Measurements from ENCODE around the gene ASIC2. TPM values are rescaled to one million over a fixed set of nuclear protein-coding genes. Genes with fewer than 3 reads are reported as not detected.

Gene ASIC2
- total and polyA plus RNA-seq, 9 of the 15 experiments (the other 6 are each of a cell fraction or from before 2014, with no cell fraction given) = not detected

DNA sequence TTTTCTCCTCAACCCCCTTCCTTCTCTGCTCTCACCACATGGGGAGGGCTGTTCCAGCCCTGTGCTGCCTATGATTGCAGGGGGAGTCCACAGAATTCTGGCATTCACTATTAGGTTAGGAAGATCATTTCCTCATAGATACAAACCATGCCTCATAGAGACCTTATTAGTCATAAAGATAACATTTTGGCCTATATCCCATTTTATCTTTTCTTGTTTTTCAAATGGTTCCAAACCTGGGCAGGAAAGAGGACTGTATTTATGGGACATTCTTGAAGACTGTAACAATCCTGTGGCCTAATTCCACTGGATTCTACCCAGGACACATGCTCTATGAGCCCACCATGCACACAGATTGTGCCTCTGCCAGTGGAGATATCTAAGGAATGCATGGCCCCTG, 51.7 kb downstream of the ASIC2 start:
- H2AFZ ChIP-seq (ENCODE audit: low read depth, low read length) = no peak overlapping the region
- H3K36me3 ChIP-seq (ENCODE audit: control insufficient read depth, insufficient read depth, low read length) = no peaks in the 10 kb centered on the region
- POLR2A ChIA-PET = interaction anchor here (1.6 kb wide), 1 partner anchor 9 kb away, joined by 5 read pairs; no protein-coding TSS in a partner anchor
- in situ Hi-C loops (cut with MboI) = no loop called here
- H3K9me1 ChIP-seq (ENCODE audit: control insufficient read depth, insufficient read depth, low read length) = no peaks in the 10 kb centered on the region
- DNase-seq (ENCODE audit: extremely low read depth in 1 of 4, low spot score in 3 of 4) = no peak
- no peaks in the 10 kb centered on the region for H4K20me1 ChIP-seq (replicated peaks; ENCODE audit: control insufficient read depth, insufficient read depth, low read length)
- no peak for FAIRE-seq
- H3K4me1 ChIP-seq (replicated peaks in 1 of 2; ENCODE audit: control insufficient read depth in 2 of 2, insufficient read depth in 2 of 2, low read length in 2 of 2) = no peaks in the 10 kb centered on the region
- no peak overlapping the region for H3K9ac ChIP-seq (ENCODE audit: insufficient read depth in 1 of 2, low read depth in 2 of 2, low read length in 2 of 2)
- TF ChIP-seq CREB1 (IDR thresholded peaks at IDR 0.05) = no peak
- TF ChIP-seq CREB1 (CRISPR knock-in tag; IDR thresholded peaks at IDR 0.05) = no peak
- TF ChIP-seq, protein P1, sequence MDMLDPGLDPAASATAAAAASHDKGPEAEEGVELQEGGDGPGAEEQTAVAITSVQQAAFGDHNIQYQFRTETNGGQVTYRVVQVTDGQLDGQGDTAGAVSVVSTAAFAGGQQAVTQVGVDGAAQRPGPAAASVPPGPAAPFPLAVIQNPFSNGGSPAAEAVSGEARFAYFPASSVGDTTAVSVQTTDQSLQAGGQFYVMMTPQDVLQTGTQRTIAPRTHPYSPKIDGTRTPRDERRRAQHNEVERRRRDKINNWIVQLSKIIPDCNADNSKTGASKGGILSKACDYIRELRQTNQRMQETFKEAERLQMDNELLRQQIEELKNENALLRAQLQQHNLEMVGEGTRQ (CRISPR knock-in tag; IDR thresholded peaks at IDR 0.05) = no peak
- no peak for TF ChIP-seq SUPT5H (IDR thresholded peaks at IDR 0.05)
- no peak for TF ChIP-seq SMARCE1 (IDR thresholded peaks at IDR 0.05)
- TF ChIP-seq RBFOX2 (IDR thresholded peaks at IDR 0.05; ENCODE audit: low read depth, low read length) = no peak
- no peak for TF ChIP-seq HNRNPLL (IDR thresholded peaks at IDR 0.05; ENCODE audit: low read depth, low read length, poor library complexity, severe bottlenecking)
- TF ChIP-seq NFE2L1 (tag; IDR thresholded peaks at IDR 0.05; ENCODE audit: borderline replicate concordance, low read depth) = no peak
- TF ChIP-seq CHD2 (IDR thresholded peaks at IDR 0.05; ENCODE audit: low read depth, low read length) = no peak
- TF ChIP-seq, protein P2, sequence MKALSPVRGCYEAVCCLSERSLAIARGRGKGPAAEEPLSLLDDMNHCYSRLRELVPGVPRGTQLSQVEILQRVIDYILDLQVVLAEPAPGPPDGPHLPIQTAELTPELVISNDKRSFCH (CRISPR knock-in tag; IDR thresholded peaks at IDR 0.05) = no peak
- TF ChIP-seq, protein P2 (tag; IDR thresholded peaks at IDR 0.05) = no peak
- no peak for TF ChIP-seq ILK (tag; IDR thresholded peaks at IDR 0.05; ENCODE audit: borderline replicate concordance, low read depth)
- TF ChIP-seq MAZ (CRISPR knock-in tag; conservative IDR thresholded peaks at IDR 0.05 in 1 of 2, IDR thresholded peaks at IDR 0.05 in 1 of 2) = no peak
- TF ChIP-seq CREBBP (IDR thresholded peaks at IDR 0.05; ENCODE audit: low read depth, low read length) = no peak
- no peaks in the 10 kb centered on the region for H3K9me3 ChIP-seq (replicated peaks; ENCODE audit: control insufficient read depth, insufficient read depth, low read depth, low read length)
- intact Hi-C loops (cut with micrococcal nuclease) = no loop called here
- no peak for ATAC-seq
- H3K27me3 ChIP-seq (ENCODE audit: control insufficient read depth in 2 of 2, insufficient read depth in 2 of 2, low read length in 2 of 2) = peaks cover 9 to 18% of the 10 kb centered on the region in 2 experiments; a peak in 3 of 5 replicates
- H3K4me3 ChIP-seq = no peak overlapping the region
- CTCF ChIA-PET (ENCODE audit: low intra/inter-chr PET ratio) = no interaction called here
- no peaks in the 10 kb centered on the region for H3K79me2 ChIP-seq (ENCODE audit: control insufficient read depth, insufficient read depth, low read length)
- no peak overlapping the region for H3K4me2 ChIP-seq (ENCODE audit: insufficient read depth, low read length)
- no peak overlapping the region for H3K27ac ChIP-seq (ENCODE audit: extremely low read depth, low read depth, low read length)
- no TSS peak for BruUV-seq (replicated peaks)
